Lower lobe of right lung (tissue), 2 donors: ENCODE measurements around the gene IQSEC3. TPM values are rescaled to one million over a fixed set of nuclear protein-coding genes. Genes with fewer than 3 reads are reported as not detected.

Experiments
- ATAC-seq, 2 donors: fragments of 200-7000 bp; cut with Tn5 transposase; one replicate each; pipeline ENCODE4 v1.9.1; 2020 to 2022; ENCODE audit warnings: mild to moderate bottlenecking in 2 of 2, moderate library complexity in 2 of 2
- DNase-seq: peaks from one replicate; pipeline ENCODE4 v3.0.0-alpha.2; 2020
- H3K27ac ChIP-seq: fragments of 200-600 bp; one replicate; pipeline ENCODE4 v1.8.0; 2022
- H3K27me3 ChIP-seq: fragments of 200-600 bp; one replicate; pipeline ENCODE4 v1.8.0; 2022; ENCODE audit warnings: low read depth
- H3K36me3 ChIP-seq: fragments of 200-600 bp; one replicate; pipeline ENCODE4 v1.8.0; 2022; ENCODE audit warnings: mild to moderate bottlenecking
- H3K4me1 ChIP-seq: fragments of 200-600 bp; one replicate; pipeline ENCODE4 v1.8.0; 2022
- H3K4me3 ChIP-seq: fragments of 200-600 bp; one replicate; pipeline ENCODE4 v1.8.0; 2022; ENCODE audit warnings: mild to moderate bottlenecking
- H3K9me3 ChIP-seq: fragments of 200-600 bp; one replicate; pipeline ENCODE4 v1.8.0; 2022
- intact Hi-C: fragments of 100-400 bp; cut with DNase I; formaldehyde crosslinking; loops from one replicate; pipeline ENCODE4 v1.11.0; 2022
- total RNA-seq: library from RNA; stranded (reverse); fragmentation: NEBNext Ultra II Directional; extraction: Animal tissue kit (Norgen Biotek cat#: 25700); gene quantifications from one replicate; pipeline ENCODE4 v1.2.1, GENCODE V29; 2021
- TF ChIP-seq, protein P1 (sequence below): fragments of 200-600 bp; IDR thresholded peaks from one replicate; pipeline ENCODE4 v1.8.0; 2022; ENCODE audit warnings: antibody characterized with exemption, mild to moderate bottlenecking
- donor health status: DM: no; HTN: yes; CAD: no; lungs with severe emphysema.

The IQSEC3 gene
- total RNA-seq, 1 donor from 2014 or later = 10.7 TPM

- TF ChIP-seq, protein P1, sequence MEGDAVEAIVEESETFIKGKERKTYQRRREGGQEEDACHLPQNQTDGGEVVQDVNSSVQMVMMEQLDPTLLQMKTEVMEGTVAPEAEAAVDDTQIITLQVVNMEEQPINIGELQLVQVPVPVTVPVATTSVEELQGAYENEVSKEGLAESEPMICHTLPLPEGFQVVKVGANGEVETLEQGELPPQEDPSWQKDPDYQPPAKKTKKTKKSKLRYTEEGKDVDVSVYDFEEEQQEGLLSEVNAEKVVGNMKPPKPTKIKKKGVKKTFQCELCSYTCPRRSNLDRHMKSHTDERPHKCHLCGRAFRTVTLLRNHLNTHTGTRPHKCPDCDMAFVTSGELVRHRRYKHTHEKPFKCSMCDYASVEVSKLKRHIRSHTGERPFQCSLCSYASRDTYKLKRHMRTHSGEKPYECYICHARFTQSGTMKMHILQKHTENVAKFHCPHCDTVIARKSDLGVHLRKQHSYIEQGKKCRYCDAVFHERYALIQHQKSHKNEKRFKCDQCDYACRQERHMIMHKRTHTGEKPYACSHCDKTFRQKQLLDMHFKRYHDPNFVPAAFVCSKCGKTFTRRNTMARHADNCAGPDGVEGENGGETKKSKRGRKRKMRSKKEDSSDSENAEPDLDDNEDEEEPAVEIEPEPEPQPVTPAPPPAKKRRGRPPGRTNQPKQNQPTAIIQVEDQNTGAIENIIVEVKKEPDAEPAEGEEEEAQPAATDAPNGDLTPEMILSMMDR = no peak
- Histone ChIP-seq H3K27ac (no peak overlapping the region), H3K4me1 (peaks cover 9% of the 10 kb centered on the region), H3K9me3 (no peaks in the 10 kb centered on the region), H3K4me3 (no peak overlapping the region), H3K27me3 (peaks cover 8% of the 10 kb centered on the region), H3K36me3 (no peaks in the 10 kb centered on the region)
- no peak for DNase-seq
- intact Hi-C loops = no loop called here
- ATAC-seq = no peak
Observed at GRCh38 chr12:167959-168600, 101.5 kb downstream of the IQSEC3 start.

GRCh38 chr12:168763-169525 lies 102.4 kb downstream of the IQSEC3 start:
- DNase-seq (no peak), ATAC-seq (no peak)
- TF ChIP-seq, protein P1 = no peak
- Histone ChIP-seq H3K4me1 (peaks cover 10% of the 10 kb centered on the region), H3K36me3 (no peaks in the 10 kb centered on the region), H3K27ac (no peak overlapping the region), H3K27me3 (peaks cover 9% of the 10 kb centered on the region), H3K4me3 (no peak overlapping the region), H3K9me3 (no peaks in the 10 kb centered on the region)
- intact Hi-C loops = no loop called here

GRCh38 chr12:169528-170370 lies 103.2 kb downstream of the IQSEC3 start:
- no peak for ATAC-seq

DNA sequence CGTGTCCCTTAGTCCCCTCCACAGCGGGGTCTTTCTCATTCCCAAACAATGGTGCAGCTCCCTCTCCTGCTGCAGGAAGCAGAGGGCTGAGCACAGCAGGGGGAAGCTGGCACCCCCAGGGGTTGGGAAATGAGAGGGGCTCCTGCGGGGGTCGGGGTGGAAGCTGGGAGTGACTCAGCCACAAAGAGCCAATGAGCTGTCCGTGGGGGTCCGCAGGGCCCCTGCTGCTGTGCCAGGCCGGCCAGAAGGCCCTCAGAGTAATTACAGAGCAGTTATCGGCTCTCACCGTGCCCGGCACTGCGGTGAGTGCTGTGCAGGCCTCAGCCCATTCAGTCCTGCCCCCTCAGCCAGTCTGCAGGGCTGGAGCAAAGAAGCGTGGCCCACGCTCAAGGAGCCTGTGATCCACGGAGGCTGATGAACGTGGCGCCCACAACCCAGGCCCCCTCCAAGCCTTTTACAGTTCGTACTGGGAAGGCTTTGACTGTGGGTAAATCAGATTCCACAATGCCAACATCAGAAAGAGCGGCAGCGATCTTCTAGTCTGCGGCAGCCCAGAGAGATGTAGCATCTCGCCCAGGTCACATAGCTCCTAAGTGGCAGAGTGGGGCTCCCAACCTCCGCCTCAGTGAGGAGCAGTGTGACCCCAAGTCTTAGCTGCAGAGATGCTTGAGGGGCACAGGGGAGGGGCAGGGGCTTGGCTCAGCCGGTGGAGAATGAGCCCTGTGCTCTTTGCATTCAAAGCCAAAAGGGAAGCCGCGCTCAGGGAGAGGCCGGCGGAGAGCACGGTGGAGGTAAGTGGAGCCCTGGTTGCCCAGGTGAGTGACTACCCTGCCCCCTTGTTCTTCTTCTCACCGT lies 104.0 kb downstream of the IQSEC3 start:
- DNase-seq = no peak
- Histone ChIP-seq H3K36me3 (no peaks in the 10 kb centered on the region), H3K4me3 (no peak overlapping the region), H3K9me3 (no peaks in the 10 kb centered on the region), H3K27ac (no peak overlapping the region), H3K27me3 (peaks cover 14% of the 10 kb centered on the region), H3K4me1 (peaks cover 10% of the 10 kb centered on the region)
- TF ChIP-seq, protein P1 = no peak
- no peak for ATAC-seq
- intact Hi-C loops = no loop called here

More at GRCh38 chr12:169528-170370, 103.2 kb downstream of the IQSEC3 start:
- Histone ChIP-seq H3K27me3 (peaks cover 9% of the 10 kb centered on the region), H3K36me3 (no peaks in the 10 kb centered on the region), H3K27ac (no peak overlapping the region), H3K9me3 (no peaks in the 10 kb centered on the region), H3K4me3 (no peak overlapping the region), H3K4me1 (peaks cover 10% of the 10 kb centered on the region)
- intact Hi-C loops = no loop called here
- TF ChIP-seq, protein P1 = no peak
- no peak for DNase-seq

DNA sequence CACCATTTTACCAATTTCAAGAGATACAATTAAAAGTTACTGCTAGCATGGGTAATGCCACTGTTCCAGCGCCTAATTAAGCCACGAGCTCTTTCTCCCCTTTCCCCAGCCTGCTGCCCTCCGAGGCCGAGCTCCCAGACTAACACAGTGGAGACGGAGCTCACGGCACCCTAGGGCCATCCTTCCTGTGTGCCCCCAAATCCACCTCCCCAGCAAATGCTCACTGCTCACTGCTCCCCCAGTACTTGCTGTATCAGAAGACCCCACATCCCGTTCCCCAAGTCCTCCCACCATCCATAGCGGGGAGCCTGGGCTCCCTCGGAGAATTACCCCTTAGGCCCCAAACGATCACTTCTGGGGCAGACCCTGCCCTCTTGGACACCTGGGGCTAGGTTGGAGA lies 104.7 kb downstream of the IQSEC3 start:
- DNase-seq (no peak), ATAC-seq (no peak)
- Histone ChIP-seq H3K4me1 (peaks cover 16% of the 10 kb centered on the region), H3K27me3 (peaks cover 14% of the 10 kb centered on the region), H3K4me3 (no peak overlapping the region), H3K27ac (no peak overlapping the region), H3K9me3 (no peaks in the 10 kb centered on the region), H3K36me3 (no peaks in the 10 kb centered on the region)
- intact Hi-C loops = no loop called here
- TF ChIP-seq, protein P1 = no peak
